CD4-positive, alpha-beta T cell treated with Interferon alpha-2 for 1 hour (primary cell): ENCODE measurements around the gene CTRB1.
A peak's percentile ranks its signal among the peaks of the same experiment; 100 is the strongest.
"Not testable (repeated sequence)": the region's sequence is repeated elsewhere in the genome, so short reads cannot be mapped to it uniquely, and the experiment has no call there.

ENCODE experiments used
- DNase-seq, 2 donors: peaks; one replicate each; pipeline ENCODE4 v3.0.0-alpha.2; 2020 to 2022

Gene CTRB1

DNA sequence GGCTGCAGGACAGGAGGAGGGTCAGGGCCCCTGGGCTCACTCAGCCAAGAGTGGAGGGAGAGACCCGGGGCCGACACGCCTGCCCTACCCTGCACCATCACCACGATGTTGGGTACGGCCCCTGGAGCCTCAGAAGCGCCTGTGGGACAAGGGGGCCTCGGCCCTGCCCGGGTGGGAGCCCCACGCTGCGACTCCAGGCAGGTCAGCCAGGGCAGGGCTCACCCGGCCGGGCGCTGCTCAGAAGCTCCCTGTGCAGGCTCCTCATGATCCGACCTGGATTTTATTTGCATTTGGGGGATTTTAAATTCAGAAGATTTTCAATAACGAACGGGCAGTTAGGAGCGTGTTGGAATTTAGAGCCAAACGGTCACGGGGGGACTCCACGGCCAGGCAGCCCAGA, 13.9 kb upstream of the CTRB1 start:
- not testable (repeated sequence) for DNase-seq

GRCh38 chr16:75205438-75205837, 13.3 kb upstream of the CTRB1 start:
- not testable (repeated sequence) for DNase-seq

- not testable (repeated sequence) for DNase-seq
Observed at GRCh38 chr16:75205961-75206748, 12.6 kb upstream of the CTRB1 start.

GRCh38 chr16:75206749-75207451, 11.9 kb upstream of the CTRB1 start, which contains the start of gene CTRB2:
Gene CTRB2, minus strand, starts transcription at chr16:75207161. Its CDS starts 20 bp downstream, at chr16:75207141.
- no peak for DNase-seq

GRCh38 chr16:75207831-75208230, 11.0 kb upstream of the CTRB1 start:
- DNase-seq: no peak

- DNase-seq: no peak
Observed at GRCh38 chr16:75208242-75208825, 10.5 kb upstream of the CTRB1 start.

DNA sequence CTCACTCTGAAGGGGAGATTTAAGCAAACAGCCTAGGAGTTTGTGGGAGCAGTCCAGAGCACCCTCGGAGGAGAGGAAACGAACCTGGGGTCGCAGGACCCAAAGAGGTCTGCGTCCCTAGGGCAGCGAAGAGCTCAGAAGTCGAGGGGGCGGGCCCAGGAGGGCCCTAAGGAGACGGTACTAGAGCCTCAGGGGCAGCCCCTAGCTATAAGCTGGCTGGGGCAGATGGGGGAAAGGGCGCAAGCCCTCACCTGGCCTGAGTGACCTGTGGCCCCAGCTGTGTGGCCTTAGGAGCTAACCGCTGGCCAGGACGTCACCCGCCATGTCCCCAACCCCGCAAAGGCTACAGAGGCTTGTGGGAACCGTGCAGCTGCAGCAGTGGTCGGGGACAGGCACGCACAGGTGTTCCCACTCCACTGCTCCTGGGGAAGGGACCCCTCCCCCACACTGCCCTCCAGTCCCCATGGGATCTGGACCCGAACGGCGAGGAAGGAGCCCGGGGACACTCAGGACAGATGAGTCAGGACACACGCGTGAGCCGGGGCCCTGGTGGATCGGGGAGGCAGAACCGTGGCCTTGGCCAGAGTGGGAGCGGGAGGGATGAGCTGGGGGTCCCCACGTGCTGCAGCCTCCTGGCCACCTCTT, 9.8 kb upstream of the CTRB1 start:
- no peak for DNase-seq

- DNase-seq: not testable (repeated sequence)
Observed at GRCh38 chr16:75209514-75209913, 9.3 kb upstream of the CTRB1 start.

DNA sequence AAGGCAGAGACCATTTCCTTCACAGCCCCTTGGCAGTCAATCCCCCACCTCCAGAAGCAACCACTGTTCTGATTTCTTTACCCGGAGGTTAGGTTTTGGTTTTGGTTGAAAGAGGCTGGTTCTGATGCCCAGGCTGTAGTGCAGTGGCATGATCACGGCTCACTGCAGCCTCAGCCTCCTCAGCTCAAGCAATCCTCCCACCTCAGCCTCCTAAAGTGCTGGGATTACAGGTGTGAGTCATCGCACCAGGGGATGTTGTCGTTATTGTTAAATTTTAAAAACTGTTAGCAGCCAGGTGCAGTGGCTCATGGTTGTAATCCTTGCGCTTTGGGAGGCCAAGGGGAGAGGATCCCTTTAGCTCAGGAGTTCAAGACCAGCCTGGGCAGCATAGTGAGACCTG, 8.8 kb upstream of the CTRB1 start:
- no peak for DNase-seq

GRCh38 chr16:75211286-75211685, 7.5 kb upstream of the CTRB1 start:
- not testable (repeated sequence) for DNase-seq

DNA sequence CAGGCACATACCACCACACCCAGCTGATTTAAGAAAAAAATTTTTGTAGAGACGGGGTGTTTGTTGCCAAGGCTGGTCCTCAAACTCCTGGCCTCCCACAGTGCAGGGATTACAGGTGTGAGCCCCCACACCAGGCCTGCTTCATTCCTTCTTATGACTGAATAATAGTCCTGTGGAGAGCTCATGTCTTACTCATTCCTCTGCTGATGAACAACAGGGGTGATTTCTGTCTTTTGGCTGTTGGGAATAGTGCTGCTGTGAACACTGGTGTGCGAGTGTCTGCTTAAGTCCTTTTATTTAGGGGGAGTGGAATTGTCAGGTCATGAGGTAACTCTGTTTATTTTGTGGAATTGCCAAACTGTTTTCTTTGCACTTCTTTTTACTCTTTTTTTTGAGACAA, 2.7 kb upstream of the CTRB1 start:
- no peak for DNase-seq

- no peak for DNase-seq
Observed at GRCh38 chr16:75216576-75216975, 2.2 kb upstream of the CTRB1 start.

DNA sequence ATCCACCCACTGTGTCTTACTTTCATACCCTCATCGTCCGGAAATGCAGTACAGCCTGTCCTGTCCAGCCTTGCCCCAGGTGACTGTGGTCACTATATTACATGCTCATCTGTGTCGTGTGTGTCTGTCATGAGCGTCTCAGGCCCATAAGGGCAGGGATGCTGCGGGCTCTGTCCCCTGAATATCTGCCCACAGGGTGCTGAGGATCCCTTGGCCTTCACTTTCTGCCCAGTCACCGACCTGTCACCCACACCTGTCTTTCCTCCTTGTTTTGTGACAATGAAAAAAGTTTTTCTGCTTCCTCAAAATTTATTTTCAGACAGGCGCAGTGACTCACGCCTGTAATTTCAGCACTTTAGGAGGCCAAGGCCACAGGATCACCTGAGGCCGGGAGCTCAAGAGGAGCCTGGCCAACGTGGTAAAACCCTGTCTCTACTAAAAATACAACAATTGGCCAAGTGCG, 1.4 kb upstream of the CTRB1 start:
- no peak for DNase-seq

DNA sequence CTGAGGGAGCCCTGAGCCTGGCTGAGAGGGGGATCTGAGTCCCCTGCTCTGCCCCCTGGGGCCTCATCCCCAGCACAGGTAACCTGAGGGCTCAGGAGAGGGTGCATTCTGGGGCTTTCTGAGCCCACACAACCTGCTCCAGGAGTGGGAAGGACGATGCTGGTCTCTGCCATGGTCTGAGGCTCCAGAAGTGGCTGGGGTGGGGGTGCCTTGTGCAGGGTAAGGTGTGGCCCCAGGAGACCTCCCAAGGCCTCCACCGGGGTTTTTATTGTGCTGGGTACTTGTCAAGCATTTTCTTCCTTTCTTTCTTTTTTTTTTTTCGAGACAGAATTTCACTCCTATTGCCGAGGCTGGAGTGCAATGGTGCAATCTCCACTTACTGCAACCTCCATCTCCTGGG, 300 bp downstream of the CTRB1 start:
- no peak for DNase-seq

DNA sequence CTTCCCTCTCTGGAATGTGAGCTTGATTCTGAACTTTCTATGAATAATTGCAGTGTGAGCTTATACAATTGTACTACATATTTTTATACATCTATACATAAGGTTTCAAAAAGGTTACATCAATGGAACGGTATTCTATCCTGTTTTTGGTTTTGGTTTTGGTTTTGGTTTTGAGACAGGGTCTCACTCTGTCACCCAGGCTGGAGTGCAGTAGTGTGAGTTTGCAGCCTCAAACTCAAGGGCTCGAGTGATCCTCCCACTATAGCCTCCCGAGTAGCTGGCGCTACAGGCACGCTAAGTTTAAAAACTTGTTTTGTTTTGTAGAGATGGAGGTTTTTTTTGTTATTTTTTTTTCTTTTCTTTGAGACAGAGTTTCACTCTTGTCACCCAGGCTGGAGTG, 1.1 kb downstream of the CTRB1 start:
- DNase-seq: peak in 1 of 2 donors; percentile 22

DNA sequence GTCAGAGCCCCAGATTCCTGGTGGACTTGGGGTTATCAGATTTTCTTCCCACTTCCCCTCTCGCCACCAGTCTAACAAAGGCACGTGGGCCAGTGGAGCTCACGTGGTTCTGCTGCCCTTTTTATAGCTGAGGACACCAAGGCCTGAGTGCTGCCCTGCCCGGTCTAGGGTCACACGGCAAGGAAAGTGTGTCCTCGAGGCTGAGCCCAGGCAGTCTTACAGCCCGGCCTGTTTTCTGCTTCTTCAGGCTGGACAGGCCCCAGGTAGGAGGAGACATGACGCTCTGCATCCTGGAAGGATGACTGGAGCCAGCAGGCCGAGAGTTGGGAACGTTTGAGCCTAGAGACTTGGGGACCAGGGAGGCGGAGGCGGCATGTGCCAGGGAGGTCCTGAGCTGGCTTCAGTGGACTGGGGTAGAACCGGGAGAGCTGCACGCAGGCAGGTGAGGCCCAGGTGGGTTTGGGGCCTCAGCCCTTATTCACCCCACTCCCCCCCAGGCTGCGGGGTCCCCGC, 3.5 kb downstream of the CTRB1 start:
- DNase-seq: no peak

GRCh38 chr16:75223129-75223528, 4.3 kb downstream of the CTRB1 start:
- not testable (repeated sequence) for DNase-seq

DNA sequence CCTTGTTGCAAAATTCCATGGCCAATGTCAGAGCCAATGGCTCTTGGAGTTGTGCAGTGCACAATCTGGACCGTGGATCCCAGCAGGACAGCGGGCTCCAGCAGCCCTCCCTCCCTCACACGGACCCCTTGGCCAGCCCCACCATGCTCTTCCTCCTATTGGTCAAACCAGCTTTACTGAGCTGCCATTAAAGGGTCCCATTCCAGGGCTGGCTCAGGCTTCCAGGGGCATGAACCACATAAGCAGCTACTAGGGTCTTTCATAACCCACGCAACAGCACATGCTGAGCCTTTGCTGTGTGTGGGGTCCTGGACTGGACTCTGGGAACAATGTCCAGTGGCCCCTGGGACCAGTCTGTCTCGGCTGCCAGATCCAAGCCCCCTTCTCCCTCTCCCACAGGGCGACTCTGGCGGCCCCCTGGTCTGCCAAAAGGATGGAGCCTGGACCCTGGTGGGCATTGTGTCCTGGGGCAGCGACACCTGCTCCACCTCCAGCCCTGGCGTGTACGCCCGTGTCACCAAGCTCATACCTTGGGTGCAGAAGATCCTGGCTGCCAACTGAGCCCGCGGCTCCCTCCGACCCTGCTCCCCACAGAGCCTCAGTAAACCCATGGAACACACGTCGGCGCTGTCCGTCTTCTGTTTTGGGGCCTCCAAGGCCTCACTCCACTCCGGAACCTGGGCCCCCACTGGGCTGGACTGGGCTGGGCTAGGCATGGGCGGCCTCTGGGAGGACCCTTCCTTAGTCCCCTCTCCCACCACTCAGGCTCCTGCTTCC, 5.7 kb downstream of the CTRB1 start:
- DNase-seq: no peak

GRCh38 chr16:75225092-75225491, 6.3 kb downstream of the CTRB1 start:
- no peak for DNase-seq

DNA sequence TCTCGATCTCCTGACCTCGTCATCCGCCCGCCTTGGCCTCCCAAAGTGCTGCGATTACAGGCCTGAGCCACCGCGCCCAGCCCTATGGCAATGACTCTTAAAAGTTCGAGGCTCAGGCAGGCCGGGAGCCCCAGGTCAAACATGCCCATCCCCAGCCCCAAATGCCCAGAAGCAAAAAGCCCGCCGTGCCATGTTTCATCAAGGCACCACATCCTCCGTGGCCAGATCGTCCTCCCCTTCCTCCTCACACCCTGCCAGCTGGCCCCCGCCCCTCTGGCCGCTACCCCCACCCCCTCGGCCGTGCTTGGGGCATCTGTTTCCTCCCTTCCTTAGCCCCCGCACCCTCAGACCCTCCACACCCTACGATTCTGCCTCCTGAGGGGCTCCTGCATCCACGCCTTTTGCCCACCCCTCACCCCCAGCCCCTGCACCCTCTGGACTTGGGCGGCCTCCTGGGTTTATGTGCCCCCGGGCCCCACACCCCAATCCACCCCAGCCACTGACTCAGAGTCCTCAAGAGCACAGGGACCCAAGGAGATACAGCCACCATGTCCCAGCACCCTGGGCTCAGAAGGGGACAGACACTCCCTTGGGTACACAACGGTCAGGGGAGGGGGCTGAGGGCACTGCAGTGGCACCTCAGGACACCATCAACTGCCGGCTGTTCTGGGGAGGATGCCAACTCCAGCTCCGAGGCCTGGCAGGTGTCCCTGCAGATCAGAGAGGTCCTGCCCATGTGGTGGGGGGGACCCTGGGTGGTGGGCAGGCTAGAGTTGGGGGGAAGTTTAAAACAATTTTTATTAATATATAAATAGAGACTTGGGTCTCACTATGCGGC, 7.1 kb downstream of the CTRB1 start:
- DNase-seq: no peak
